GM12891 (cell line): ENCODE data around the gene COL5A3.
"Not testable (repeated sequence)": the region's sequence is repeated elsewhere in the genome, so short reads cannot be mapped to it uniquely, and the experiment has no call there.

Experiments
- DNase-seq: peaks from one replicate; pipeline ENCODE4 v3.0.0; 2011; ENCODE audit warnings: low spot score; ENCODE audit not compliant: insufficient read length
- FAIRE-seq: peaks from 2 replicates; lab custom pipeline; 2011; peaks lifted over from hg19 to GRCh38; lab: Jason Lieb, UNC
- PAX5 ChIP-seq: IDR thresholded peaks from 2 replicates; pipeline ENCODE4 v1.6.1; 2011; ENCODE audit warnings: low read length, moderate library complexity, mild to moderate bottlenecking; ENCODE audit not compliant: insufficient read depth, severe bottlenecking
- POLR2A ChIP-seq: IDR thresholded peaks from 2 replicates; pipeline ENCODE4 v1.6.1; 2011; ENCODE audit warnings: low read depth, low read length, control low read depth
- POLR2AphosphoS5 ChIP-seq: IDR thresholded peaks from 2 replicates; pipeline ENCODE4 v1.6.1; 2011; ENCODE audit warnings: low read depth, low read length, control low read depth
- POU2F2 ChIP-seq: IDR thresholded peaks from 2 replicates; pipeline ENCODE4 v1.6.1; 2011; ENCODE audit warnings: low read depth, mild to moderate bottlenecking, control low read depth, low read length, moderate library complexity
- SPI1 ChIP-seq: IDR thresholded peaks from 2 replicates; pipeline ENCODE4 v1.6.1; 2011; ENCODE audit warnings: low read depth, low read length, control low read depth
- TAF1 ChIP-seq: IDR thresholded peaks from 2 replicates; pipeline ENCODE4 v1.6.1; 2011; ENCODE audit warnings: low read depth, low read length, control low read depth

Gene COL5A3

DNA sequence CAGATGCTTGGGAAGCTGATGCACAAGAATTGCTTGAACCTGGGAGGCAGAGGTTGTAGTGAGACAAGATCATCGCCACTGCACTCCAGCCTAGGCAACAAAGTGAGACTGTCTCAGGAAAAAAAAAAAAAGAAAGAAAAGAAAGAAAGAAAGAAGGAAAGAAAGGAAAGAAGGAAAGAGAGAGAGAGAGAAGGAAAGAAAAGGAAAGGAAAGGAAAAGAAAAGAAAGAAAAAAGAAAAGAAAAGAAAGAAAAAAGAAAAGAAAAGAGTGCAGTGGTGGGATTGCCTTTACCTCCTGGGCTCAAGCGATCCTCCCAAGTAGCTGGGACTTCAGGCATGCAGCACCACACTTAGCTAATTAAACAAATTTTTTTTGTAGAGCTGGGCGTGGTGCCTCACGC, 86.9 kb downstream of the COL5A3 start:
- TF ChIP-seq POLR2AphosphoS5, result no peak
- TF ChIP-seq SPI1, result no peak
- no peak for TF ChIP-seq TAF1
- TF ChIP-seq PAX5, result no peak
- TF ChIP-seq POLR2A, result no peak
- no peak for TF ChIP-seq POU2F2
- no peak for DNase-seq
- FAIRE-seq, result no peak

DNA sequence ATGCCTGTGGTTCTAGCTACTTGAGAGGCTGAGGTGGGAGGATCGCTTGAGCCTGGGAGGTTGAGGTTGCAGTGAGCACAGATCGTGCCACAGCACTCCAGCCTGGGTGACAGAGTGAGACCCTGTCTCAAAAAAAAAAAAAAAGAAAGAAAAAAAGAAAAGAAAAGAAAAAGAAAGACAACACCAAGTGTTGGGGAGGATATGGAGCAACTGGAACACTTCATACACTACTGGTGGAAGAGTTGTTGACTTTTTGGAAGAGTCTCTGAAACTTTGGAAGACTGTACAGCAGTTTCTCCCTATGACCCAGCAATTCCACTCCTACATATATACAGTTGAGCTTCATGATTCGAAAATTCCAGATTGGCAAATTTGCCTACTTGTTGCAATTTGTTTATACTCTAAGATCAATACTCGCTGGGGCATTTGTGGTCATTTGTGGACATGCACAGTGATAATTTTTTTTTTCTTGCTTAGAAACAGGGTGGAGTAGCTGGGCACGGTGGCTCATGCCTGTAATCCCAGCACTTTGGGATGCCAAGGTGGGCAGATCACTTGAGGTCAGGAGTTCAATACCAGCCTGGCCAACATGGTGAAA, 87.4 kb downstream of the COL5A3 start:
- not testable (repeated sequence) for DNase-seq, FAIRE-seq

DNA sequence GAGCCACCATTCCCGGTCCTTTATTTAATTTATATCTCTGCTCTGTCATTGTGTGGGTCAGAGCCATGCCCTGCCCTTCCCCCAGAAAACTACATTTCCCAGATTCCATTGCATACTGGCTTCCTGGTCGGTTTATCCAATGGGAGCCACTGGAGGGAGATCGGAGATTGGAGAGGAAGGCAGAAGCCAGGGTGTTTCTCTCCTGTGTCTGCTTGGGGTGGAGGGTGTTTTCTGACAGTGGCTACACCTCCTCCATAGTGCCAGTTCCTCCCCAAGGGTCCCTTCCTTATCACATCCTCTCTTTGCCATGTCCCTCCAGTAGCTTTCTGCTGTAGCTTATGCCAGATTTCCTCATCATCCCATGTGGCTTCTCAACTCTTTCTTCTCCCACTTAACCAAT, 93.0 kb downstream of the COL5A3 start:
- TF ChIP-seq TAF1 (no peak), SPI1 (0 out of 2 replicates have a peak, but pooled peaks have one; percentile 6)
- FAIRE-seq (no peak), DNase-seq (no peak)

DNA sequence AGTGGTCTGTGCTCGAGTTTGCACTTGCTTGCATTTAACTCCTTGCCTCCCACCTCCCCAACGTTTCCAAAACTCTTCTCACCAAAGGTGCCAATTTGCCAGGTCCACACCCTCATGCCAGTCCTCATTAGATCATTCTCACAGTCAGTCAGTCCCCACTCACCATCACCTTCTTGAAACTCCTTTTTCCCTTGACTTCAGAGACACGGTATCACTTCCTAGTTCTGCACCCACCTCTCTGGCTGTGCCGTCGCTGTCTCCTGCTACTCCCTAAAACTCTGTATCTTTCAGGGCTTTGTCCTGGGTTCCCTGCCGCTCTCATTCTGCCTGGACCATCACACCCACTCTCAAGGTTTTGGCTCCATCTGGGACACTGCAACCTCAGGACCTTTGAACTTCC, 93.6 kb downstream of the COL5A3 start:
- FAIRE-seq, result peak; percentile 66

DNA sequence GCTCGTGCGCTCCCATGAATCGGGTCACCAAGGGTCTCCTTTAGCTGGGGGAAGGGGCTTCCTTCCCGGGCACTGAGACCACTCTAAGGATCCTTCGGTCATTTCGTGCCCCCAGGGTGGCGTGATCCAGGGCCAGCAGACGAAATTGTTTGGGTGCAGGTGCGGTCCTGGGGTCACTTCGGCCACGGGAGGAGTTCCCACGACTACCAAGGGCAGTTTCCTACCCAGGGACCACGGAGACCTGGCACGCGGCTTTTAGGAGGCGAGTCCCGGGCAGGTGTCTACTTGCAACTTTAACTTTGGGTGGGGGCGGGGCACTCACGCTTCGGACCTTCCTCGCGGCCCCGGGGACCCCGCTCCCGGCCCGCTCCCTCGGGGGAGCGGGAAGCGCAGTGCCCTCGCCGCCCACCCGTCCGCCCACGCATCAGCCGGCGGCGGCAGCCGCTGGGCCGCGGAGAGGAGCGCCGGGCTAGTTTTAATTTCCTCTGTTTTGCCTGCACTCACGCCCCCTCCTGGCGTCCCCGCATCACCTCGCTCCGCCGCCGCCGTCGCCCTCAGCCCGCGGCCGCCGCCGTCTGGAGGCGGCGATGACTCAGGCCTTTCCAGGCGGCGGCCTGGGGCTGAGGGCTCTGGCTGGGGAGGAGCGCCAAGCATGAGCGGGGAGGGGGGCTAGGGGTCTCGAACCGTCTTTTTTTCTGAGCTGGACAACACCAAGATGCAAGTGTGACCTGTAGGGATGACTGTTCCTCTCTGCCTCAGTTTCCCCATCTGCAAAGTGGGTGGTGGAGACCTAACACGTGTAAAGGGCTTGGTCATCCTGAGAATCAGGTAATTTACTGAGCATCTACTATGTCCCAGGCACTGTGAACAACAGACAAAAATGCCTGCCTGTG, 95.7 kb downstream of the COL5A3 start:
- TF ChIP-seq POU2F2 (no peak), PAX5 (no peak), SPI1 (no peak), POLR2AphosphoS5 (no peak), TAF1 (no peak), POLR2A (no peak)
- DNase-seq (peak; percentile 89), FAIRE-seq (peak; percentile 90)

More for the DNA sequence above, 93.6 kb downstream of the COL5A3 start:
- DNase-seq, result no peak
- TF ChIP-seq SPI1 (peak; percentile 79), POLR2AphosphoS5 (no peak), PAX5 (no peak)

DNA sequence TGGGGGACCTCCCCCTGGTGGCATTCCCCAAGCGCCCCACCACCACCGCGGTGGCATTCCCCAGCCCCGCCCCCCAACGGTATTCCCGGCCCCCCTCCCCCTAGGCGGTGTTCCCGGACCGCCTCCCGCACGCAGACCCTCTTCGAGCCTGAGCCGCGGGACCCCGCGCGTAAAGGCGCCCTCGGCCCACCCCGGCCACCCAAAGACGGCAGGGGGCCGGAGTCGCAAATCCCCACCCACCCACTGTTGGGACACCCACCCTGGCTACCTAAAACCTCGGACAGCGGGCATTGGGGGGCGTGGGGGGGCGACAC, 96.3 kb downstream of the COL5A3 start:
- no peak for FAIRE-seq
- no peak for DNase-seq
- no peak for TF ChIP-seq SPI1
- no peak for TF ChIP-seq POU2F2
- TF ChIP-seq POLR2A, result no peak
- TF ChIP-seq POLR2AphosphoS5, result no peak
- TF ChIP-seq TAF1, result no peak
- TF ChIP-seq PAX5, result no peak

DNA sequence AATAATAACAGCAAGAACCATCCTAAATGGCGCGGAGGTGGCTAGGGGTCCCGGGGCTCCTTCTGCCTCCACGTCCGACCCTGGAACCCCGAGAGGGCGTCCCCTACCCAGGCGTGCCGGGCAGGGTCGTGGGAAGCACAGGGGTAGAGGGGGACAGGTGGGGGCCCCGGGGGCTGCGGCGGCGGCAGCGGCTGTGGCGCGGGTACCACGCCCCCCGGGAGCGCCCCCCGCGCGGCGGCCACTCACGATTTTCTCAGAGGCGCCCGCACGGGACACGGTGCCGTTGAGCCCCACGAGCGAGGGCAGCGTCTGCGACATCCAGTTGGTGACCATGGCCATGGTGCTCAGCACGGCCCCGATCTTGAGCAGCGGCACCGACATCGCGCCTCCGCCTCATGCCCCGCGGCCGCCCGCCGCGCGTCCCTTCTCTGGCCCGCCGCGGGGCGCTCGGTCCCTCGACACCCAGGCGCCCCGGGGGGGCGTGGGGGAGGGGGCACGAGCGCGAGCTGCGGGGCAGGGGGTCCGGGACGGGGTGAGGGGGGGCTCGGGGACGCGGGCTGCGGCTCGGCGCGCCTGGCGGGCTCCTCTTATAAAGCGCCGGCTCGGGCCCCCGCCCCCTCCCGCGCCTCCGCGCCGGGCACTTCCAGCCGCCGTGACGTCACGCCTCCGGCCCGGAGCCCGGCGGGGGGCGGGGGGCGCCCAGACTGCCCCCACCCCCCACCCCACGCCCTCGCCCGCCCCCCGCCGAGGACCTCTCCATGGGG, 96.9 kb downstream of the COL5A3 start:
- FAIRE-seq, result no peak
- TF ChIP-seq POLR2A, result no peak
- TF ChIP-seq POLR2AphosphoS5, result no peak
- TF ChIP-seq TAF1, result no peak
- no peak for TF ChIP-seq SPI1
- no peak for TF ChIP-seq PAX5
- no peak for TF ChIP-seq POU2F2
- no peak for DNase-seq

DNA sequence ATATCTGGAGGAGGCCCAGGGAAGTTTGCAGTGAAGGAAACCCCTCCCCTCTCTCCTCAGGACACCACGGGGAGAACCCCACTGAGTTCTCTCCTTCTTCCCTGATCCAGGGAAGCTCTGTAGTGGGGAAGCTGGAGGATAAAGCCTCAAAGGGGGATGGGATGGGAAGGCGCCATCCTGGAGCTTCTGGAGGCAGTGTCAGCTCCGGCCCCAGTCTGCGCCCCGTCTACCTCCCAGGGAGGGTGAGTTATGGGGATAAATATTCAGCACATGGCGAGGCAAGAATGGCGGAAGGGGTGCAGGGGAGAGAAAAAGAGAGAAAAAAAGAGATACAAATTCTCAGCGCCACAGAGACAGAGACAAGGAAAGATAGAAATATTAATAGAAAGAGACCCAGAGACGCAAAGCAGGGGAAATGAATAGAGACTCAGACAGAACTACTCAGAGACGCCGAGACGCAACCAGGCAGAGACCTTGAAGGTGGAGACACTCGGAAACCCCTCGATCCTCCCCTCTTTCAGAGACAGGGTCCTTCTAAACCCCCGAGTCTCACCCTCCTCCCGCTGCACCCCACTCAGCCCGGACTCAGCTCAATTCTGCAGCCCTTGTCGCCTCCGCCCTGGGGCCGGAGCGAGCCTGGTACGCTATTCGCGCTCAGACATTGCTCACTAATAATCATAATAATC, 97.6 kb downstream of the COL5A3 start:
- FAIRE-seq, result no peak
- TF ChIP-seq SPI1 (no peak), POLR2AphosphoS5 (no peak), POLR2A (no peak), PAX5 (no peak), POU2F2 (no peak), TAF1 (no peak)
- no peak for DNase-seq

DNA sequence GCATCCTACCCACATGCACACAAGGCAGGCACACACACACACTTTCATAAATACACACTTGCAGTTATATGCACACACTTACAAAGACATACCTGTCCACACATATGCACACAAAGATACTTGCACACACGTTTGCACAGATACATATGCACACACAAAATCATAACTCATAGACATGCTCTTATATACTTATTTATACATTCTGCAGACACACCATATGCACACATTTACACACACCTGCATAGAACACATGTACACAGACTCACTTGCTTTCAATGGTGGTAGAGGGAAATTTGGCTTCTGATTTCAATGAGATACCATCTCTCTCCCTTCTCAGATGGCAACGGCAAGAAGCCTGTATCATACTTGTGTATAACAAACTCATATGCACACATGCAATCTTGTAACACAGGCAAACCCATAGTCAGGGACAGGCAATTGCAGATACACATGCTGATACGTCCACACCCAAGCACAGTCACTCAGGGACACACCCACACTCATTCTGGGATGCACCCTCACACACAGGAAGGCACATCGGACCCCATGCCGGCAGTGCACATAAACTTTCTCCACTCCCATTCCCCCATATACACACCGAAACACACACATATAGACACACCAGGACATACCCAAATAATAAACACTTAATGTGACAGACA, 98.6 kb downstream of the COL5A3 start:
- no peak for TF ChIP-seq PAX5
- no peak for TF ChIP-seq POLR2AphosphoS5
- TF ChIP-seq TAF1, result no peak
- no peak for TF ChIP-seq POU2F2
- TF ChIP-seq SPI1, result no peak
- no peak for TF ChIP-seq POLR2A
- DNase-seq (no peak), FAIRE-seq (no peak)
